Stimulated activated CD4-positive, alpha-beta T cell treated with anti-CD3 and anti-CD28 coated beads, Interleukin-1b, Interleukin-23, amount 100 ng/mL, for 1 hour (primary cell): ENCODE data around the gene APBB1IP.
"Not testable (repeated sequence)": the region's sequence is repeated elsewhere in the genome, so short reads cannot be mapped to it uniquely, and the experiment has no call there.

Source experiments
- DNase-seq, 2 donors: peaks; one replicate each; pipeline ENCODE4 v3.0.0-alpha.2; 2020; ENCODE audit warnings: low read depth in 2 of 2

Gene APBB1IP, protein sequence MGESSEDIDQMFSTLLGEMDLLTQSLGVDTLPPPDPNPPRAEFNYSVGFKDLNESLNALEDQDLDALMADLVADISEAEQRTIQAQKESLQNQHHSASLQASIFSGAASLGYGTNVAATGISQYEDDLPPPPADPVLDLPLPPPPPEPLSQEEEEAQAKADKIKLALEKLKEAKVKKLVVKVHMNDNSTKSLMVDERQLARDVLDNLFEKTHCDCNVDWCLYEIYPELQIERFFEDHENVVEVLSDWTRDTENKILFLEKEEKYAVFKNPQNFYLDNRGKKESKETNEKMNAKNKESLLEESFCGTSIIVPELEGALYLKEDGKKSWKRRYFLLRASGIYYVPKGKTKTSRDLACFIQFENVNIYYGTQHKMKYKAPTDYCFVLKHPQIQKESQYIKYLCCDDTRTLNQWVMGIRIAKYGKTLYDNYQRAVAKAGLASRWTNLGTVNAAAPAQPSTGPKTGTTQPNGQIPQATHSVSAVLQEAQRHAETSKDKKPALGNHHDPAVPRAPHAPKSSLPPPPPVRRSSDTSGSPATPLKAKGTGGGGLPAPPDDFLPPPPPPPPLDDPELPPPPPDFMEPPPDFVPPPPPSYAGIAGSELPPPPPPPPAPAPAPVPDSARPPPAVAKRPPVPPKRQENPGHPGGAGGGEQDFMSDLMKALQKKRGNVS

DNA sequence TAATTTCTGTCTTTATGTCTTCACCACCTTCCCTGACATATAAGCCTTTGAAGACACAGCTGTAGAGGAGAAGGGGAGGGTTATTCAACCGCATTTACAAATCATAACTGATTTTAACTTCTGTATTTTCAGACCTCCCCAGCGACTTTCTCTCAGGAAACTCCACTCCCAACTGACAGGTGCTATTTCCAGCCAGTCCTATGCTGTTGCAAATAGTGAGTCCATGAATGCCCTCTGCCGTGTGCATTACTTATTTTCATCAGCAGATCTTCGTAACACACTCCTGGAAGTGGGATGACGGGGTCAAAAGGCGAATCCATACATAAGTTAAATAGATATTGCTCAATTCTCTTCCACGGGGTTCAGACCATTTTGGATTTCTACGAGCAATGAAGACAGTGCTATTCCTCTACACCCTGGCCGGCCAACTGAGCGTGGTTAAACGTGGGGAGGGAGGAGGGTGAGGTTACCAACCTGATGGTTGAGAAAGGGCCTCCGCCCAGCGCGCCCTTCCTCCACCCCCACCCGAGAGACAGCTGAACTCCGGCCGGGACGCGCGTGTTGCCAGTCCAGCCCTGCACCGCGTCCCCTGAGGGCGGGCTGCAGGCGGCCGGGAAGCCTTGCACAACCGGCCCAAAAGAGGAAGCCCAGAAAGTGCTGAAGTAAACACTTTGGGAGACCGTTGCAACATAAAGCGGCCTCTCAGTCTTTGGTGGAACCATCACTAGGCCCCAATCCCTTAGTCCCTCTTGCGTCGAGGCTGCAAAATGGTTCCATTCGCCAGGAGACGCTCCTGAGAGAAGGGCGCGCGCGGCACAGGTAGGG, at the start of gene APBB1IP:
TSS of gene APBB1IP (plus strand) at position 705 of the 825 bp plus-strand sequence. CDS start 53,986 bp downstream, outside the sequence.
- DNase-seq: peak in 1 of 2 donors; percentile 11

DNA sequence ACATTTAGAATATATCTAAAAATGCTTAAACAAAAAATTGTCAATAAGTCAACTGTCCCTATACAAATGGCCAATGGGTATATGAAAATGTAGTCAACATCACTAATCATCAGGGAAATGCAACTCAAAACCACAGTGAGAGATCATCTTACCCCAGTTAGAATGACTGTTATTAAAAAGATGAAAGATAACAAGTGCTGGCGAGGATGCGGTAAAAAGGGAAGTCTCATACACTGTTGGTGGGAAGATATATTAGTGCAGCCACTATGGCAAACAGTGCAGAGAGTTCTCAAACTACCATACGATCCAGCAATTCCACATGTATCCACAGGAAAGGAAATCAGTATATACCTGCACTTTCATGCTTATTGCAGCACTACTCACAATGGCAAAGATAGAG, 48.6 kb upstream of the APBB1IP start:
- DNase-seq: no peak

DNA sequence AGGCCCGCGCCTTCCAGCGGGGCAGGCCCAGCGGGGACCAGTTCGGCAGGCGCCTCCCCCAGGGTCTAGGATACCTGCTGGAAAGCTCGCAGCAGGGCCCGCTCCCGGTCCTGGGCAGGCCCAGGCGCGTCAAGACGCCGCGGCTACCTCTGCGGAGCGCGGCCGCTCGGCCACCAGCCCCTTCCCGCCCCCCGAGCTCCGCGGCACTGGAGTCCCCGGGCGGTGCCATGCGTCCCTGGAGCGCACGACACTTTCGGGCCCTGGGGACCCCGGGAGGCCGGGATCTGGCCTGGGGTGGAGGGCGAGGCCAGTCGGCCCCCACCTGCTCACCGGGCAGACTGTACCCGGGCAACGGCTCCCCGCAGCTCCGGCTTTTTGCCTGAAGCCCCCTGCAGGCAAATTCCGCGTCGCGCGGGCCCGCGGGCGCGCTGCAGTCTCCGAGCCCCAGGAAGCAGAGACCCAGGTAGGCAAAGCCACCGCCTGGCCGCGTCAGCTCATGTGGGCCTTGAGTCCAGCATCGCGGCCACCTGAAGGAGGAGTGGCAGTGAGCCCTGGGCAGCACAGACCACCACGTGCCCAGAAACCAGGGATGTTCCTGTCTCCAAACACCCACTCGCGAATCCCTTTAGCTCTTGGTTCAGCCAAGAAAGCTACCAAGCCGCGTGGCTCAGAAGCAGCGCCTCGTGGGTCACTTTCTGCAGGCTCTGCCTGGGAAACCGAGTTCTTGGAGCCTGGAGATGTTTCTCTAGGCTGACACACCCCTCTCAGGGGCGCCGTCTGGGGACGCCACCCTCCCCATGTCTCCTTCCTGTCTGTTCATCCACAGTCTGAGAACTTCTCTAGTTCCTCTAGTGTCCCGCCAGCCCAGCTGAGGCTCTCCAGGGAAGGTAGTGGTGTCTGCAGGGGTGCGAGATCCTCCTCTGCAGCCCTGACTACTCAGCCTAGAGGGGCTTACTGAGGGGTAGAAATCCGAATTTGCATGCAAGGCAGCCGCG, 46.1 kb upstream of the APBB1IP start:
- DNase-seq: no peak

DNA sequence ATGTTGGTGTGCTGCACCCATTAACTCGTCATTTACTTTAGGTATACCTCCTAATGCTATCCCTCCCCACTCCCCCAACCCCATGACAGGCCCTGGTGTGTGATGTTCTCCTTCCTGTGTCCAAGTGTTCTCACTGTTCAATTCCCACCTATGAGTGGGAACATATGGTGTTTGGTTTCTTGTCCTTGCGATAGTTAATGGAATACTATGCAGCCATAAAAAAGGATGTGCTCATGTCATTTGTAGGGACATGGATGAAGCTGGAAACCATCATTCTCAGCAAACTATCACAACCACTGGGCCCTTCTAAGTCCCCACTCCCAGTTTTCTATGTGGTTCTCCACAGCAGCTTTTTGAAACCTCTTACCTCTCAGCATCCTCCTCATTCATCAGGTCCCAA, 39.8 kb upstream of the APBB1IP start:
- not testable (repeated sequence) for DNase-seq

GRCh38 chr10:26407406-26407969, 30.7 kb upstream of the APBB1IP start:
- no peak for DNase-seq

GRCh38 chr10:26408858-26409494, 29.2 kb upstream of the APBB1IP start:
- no peak for DNase-seq

DNA sequence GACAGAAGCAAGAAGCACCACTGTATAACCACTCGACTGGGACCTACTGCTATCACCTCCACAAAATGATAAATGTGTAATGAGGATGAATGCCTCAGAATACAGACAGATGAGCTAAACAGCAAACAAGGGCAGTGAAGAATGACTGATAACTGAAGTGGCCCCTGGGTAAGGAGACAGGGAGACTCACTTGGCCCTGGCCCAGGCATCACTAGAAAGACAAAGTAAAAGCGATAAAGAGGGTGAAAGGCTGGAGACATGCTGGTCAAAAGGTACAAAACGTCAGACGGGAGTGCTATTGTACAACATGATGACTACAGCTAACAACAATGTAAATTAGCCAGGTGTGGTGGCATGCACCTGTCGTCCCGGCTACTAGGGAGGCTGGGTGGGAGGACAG, 27.8 kb upstream of the APBB1IP start:
- no peak for DNase-seq

DNA sequence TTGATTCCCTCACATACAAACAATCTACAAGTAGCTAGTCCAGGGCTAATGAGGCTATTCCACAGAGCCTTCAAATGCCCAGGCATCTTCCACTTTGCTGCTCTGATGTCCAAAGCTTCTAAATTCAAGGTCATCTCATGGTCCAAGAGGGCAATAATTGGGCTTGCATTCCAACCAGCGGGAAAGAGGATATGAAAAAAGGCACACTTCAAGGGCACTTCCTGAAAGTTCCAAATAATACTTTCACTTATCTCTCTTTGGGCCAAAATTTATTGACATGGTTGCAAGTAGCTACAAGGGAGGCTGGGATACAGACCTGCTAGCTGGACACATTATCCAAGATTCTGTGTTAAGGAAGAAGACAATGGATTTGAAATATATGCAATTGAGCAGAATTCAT, 25.2 kb upstream of the APBB1IP start:
- DNase-seq: no peak

DNA sequence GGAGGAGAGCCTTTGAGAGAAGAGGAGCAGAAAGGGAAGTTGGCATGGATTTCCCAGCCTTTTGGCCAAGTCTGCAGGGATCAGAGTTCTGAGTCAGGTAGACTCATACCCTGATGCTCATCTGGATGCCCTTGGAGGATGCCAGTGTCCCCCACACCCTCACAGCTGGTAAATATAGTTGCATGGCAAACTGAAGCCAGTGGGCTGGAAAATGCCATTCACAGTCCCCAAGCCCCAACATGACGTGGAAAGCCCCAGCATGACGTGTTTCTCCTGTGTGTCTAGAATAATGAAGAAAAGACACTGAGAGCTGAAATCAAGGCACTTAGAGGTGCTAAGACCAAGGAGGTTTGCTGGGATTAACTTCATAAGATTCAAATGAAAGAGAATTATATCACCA, 24.8 kb upstream of the APBB1IP start:
- DNase-seq: no peak

DNA sequence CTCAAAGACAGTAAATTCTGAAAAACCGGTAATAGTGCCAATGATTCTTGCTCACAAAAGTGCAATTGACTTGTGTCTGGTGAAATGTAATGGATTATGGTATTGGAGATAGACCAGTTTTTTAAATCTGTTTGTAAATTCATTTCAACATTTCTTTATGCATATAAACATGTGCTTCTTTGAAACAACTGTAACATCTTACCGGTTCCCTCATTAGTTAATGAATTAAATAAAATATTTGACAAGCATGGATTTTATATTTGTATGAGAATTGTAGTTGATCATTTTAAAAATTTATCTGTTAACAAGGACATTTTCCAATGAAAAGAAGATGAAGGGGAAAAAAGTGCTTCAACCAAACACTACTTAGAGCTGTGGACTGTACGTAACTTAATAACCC, 21.0 kb upstream of the APBB1IP start:
- DNase-seq: no peak

DNA sequence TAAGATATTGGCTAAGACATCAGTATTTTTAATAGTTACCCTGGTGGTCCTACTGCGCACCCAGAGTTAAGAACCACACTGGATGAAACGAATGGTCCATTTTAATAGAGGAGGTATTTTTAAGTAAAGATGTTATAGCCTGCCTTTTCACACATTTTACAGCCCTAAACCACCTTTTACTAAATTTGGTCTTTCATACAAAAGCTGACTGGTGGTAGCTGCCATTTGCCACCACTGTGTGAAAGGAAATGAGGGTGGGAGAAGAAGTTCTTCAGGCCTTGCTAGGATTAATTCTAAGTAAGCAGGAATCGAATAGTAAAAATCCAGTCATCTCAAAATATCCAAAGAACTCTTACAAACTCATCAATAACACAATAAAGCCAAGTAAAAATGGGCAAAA, 15.2 kb upstream of the APBB1IP start:
- DNase-seq: no peak

- no peak for DNase-seq
Measured at GRCh38 chr10:26423722-26424121, 14.4 kb upstream of the APBB1IP start.

DNA sequence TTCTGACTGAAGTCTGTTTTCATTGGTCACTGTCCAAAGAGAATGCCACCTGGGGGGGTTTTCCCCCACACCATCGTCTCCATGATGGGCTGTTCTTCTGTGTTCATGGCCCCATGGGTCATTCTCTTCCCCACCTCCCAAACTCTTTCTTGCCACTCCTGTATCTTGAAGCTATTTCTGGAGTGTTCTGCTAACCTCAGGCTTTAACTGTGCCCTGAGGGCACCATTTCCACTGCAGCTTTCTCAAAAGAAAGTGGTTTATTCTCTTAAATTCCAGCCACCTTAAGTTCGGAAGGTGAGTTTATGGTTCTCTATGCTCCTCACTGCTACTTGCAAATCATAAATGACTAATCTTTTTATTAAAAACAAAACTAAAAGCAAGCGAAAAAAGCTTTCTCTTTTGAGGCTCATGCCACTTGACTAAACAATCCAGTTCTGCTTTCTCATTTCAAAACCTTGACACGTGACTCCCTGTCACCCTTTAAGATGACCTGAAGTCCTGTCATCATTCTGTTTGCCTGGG, 7.4 kb upstream of the APBB1IP start:
- no peak for DNase-seq

DNA sequence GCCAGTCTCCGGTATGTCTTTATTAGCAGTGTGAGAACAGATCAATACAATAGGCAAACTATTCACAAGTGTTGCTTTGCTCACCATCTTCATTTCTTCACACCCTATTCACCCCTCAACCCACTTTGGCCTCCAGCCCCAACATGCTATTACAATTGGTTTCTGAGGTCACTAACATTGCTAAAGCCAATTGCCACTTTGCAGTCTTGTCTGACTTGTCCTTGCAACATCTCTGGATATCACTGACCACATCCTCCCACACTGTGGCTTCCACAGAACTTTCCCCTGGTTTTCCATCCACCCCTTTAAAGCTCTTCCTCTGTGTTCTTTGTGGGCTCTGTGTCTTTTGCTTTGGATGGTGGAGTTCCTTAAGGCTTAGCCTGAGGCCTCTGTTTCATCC, 5.2 kb upstream of the APBB1IP start:
- no peak for DNase-seq

DNA sequence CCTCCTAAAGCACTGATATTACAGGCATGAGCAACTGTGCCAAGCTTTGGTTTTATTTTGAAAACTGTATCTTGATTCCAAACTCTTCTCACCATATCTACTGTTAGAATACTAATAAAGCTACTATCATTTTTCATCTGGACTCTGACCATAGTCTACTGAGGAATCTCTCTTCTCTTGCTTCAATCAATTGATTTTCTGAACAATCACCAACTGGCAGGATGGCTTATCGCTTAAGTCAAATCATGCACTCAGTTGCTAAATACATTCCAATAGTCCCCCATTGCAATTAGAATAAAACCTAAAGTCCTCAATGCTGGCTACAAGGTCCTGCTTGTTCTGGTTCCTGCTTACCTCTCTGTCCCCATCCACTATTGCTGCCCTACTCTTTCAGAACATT, 2.3 kb upstream of the APBB1IP start:
- DNase-seq: no peak

DNA sequence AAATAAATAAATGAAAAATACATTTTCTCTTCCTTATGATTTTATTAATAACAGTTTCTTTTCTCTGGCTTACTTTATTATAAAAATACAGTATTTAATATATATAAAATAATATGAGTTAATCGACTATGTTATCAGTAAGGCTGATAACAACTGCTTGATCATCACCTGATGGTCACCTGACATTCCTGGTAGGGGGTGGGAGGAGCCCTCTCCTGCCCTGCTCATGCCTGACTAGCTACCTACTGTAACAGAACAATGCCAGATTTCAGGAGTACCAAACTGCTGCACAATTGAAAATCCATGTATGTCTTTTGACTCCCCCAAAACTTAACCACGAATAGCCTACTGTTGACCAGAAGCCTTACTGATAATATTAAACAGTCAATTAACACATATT, 1.3 kb upstream of the APBB1IP start:
- no peak for DNase-seq

DNA sequence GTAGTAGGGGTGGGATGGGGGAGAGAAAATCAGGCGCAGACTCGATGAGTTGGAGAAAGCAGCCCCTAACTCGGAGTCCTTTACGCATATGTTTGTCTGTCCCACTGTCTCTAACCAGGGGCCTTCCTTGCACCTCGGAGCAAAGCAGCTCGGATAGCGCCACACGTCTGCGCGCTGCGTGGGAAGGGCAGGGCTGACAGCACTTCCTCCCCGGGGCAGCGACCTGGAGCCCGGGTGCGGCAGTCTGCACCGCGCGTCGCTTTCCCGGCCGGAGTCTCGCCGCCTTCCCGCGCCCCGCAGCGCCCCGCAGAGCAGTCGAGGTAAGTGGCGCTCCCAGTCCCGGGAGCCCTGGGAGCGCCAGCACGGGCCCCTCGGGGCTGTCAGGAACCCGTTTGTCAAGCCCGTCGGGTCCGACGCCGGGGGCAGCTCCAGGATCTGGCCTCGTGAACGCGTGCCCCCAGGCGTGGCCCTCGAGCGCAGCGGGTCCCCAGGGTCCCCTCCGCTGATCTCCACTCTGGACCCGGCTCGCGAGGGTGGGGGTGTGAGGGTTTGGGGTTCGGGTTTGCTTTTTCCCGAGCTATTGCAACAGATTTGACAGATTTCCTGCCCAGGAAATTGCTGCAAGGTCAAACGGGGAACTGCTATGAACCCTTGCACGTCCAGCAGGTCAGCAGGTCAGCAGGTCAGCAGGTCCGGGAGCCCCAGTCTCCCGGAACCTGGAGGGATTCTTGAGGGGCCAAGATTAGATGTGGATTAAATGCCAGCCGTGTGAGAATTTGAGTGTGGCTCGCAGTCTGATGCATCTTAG, 597 bp downstream of the APBB1IP start:
- peak; percentile 55 to 56 for DNase-seq

- no peak for DNase-seq
Measured at GRCh38 chr10:26439406-26440087, 1.4 kb downstream of the APBB1IP start.

DNA sequence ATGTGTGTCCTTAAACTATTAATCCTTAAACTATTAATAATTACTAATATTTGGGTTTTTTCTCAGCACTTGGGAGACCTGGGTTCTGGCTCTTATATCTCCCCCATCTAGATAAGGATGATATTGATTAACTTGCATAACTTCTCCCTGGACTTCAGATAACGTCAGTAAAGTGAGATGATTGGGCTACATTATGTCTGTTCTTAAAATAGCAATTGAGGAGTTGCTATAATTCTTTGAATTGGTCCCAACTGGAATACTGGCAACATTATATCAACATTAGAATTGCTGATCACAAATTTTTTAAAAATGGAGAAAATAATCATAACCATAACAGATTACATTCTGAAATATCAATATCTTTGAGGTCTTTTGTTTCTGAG, 1.9 kb downstream of the APBB1IP start:
- no peak for DNase-seq
